ENCODE results near the gene KCND1.
A peak's percentile ranks its signal among the peaks of the same experiment; 100 is the strongest.

DNA sequence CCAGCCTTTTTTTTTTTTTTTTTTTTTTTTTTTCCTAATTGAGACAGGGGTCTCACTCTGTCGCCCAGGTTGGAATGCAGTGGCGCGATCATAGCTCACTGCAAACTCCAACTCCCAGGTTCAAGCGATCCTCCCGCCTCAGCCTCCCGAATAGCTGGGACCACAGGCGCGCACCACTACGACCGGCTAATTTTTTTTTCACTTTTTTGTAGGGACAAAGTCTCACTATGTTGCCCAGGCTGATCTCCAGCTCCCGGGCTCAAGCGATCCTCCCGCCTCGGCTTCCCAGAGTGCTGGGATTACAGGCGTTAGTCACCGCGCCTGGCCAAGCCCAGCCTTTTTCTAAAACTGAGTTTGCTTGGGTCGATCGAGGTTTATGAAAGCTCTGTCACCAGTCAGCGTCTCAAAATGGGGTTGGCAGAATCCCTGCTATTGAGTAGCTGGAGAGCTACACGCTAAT is 13.0 kb downstream of the KCND1 start:
- TF ChIP-seq POLR2AphosphoS5 (IDR thresholded peaks at IDR 0.05; ENCODE audit: low read depth) (peak; percentile 46), REST (IDR thresholded peaks at IDR 0.05; ENCODE audit: unreplicated experiment) (no peak), EZH2 (IDR thresholded peaks at IDR 0.05; ENCODE audit: low read depth, unreplicated experiment) (no peak), CREB1 (CRISPR knock-in tag; IDR thresholded peaks at IDR 0.05; ENCODE audit: low read depth) (no peak), EZH2phosphoT487 (IDR thresholded peaks at IDR 0.05; ENCODE audit: unreplicated experiment) (no peak), JUNB (IDR thresholded peaks at IDR 0.05; ENCODE audit: unreplicated experiment) (no peak), ZNF114 (CRISPR knock-in tag; IDR thresholded peaks at IDR 0.05) (no peak), ZNF331 (CRISPR knock-in tag; IDR thresholded peaks at IDR 0.05; ENCODE audit: low read depth) (no peak), NANOG (IDR thresholded peaks at IDR 0.05; ENCODE audit: borderline replicate concordance) (no peak)
- TF ChIP-seq, protein P1, sequence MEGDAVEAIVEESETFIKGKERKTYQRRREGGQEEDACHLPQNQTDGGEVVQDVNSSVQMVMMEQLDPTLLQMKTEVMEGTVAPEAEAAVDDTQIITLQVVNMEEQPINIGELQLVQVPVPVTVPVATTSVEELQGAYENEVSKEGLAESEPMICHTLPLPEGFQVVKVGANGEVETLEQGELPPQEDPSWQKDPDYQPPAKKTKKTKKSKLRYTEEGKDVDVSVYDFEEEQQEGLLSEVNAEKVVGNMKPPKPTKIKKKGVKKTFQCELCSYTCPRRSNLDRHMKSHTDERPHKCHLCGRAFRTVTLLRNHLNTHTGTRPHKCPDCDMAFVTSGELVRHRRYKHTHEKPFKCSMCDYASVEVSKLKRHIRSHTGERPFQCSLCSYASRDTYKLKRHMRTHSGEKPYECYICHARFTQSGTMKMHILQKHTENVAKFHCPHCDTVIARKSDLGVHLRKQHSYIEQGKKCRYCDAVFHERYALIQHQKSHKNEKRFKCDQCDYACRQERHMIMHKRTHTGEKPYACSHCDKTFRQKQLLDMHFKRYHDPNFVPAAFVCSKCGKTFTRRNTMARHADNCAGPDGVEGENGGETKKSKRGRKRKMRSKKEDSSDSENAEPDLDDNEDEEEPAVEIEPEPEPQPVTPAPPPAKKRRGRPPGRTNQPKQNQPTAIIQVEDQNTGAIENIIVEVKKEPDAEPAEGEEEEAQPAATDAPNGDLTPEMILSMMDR (conservative IDR thresholded peaks at IDR 0.05; ENCODE audit: low read depth in 2 of 2): no peak
- TF ChIP-seq, protein P2, sequence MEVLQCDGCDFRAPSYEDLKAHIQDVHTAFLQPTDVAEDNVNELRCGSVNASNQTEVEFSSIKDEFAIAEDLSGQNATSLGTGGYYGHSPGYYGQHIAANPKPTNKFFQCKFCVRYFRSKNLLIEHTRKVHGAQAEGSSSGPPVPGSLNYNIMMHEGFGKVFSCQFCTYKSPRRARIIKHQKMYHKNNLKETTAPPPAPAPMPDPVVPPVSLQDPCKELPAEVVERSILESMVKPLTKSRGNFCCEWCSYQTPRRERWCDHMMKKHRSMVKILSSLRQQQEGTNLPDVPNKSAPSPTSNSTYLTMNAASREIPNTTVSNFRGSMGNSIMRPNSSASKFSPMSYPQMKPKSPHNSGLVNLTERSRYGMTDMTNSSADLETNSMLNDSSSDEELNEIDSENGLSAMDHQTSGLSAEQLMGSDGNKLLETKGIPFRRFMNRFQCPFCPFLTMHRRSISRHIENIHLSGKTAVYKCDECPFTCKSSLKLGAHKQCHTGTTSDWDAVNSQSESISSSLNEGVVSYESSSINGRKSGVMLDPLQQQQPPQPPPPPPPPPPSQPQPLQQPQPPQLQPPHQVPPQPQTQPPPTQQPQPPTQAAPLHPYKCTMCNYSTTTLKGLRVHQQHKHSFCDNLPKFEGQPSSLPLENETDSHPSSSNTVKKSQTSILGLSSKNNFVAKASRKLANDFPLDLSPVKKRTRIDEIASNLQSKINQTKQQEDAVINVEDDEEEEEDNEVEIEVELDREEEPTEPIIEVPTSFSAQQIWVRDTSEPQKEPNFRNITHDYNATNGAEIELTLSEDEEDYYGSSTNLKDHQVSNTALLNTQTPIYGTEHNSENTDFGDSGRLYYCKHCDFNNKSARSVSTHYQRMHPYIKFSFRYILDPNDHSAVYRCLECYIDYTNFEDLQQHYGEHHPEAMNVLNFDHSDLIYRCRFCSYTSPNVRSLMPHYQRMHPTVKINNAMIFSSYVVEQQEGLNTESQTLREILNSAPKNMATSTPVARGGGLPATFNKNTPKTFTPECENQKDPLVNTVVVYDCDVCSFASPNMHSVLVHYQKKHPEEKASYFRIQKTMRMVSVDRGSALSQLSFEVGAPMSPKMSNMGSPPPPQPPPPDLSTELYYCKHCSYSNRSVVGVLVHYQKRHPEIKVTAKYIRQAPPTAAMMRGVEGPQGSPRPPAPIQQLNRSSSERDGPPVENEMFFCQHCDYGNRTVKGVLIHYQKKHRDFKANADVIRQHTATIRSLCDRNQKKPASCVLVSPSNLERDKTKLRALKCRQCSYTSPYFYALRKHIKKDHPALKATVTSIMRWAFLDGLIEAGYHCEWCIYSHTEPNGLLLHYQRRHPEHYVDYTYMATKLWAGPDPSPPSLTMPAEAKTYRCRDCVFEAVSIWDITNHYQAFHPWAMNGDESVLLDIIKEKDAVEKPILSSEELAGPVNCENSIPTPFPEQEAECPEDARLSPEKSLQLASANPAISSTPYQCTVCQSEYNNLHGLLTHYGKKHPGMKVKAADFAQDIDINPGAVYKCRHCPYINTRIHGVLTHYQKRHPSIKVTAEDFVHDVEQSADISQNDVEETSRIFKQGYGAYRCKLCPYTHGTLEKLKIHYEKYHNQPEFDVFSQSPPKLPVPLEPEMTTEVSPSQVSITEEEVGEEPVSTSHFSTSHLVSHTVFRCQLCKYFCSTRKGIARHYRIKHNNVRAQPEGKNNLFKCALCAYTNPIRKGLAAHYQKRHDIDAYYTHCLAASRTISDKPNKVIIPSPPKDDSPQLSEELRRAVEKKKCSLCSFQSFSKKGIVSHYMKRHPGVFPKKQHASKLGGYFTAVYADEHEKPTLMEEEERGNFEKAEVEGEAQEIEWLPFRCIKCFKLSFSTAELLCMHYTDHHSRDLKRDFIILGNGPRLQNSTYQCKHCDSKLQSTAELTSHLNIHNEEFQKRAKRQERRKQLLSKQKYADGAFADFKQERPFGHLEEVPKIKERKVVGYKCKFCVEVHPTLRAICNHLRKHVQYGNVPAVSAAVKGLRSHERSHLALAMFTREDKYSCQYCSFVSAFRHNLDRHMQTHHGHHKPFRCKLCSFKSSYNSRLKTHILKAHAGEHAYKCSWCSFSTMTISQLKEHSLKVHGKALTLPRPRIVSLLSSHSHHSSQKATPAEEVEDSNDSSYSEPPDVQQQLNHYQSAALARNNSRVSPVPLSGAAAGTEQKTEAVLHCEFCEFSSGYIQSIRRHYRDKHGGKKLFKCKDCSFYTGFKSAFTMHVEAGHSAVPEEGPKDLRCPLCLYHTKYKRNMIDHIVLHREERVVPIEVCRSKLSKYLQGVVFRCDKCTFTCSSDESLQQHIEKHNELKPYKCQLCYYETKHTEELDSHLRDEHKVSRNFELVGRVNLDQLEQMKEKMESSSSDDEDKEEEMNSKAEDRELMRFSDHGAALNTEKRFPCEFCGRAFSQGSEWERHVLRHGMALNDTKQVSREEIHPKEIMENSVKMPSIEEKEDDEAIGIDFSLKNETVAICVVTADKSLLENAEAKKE (CRISPR knock-in tag; IDR thresholded peaks at IDR 0.05): no peak
- TF ChIP-seq, protein P3, sequence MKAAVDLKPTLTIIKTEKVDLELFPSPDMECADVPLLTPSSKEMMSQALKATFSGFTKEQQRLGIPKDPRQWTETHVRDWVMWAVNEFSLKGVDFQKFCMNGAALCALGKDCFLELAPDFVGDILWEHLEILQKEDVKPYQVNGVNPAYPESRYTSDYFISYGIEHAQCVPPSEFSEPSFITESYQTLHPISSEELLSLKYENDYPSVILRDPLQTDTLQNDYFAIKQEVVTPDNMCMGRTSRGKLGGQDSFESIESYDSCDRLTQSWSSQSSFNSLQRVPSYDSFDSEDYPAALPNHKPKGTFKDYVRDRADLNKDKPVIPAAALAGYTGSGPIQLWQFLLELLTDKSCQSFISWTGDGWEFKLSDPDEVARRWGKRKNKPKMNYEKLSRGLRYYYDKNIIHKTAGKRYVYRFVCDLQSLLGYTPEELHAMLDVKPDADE (IDR thresholded peaks at IDR 0.05): no peak
